Left ventricle myocardium inferior (tissue), 1 donor: ENCODE measurements around the gene MYRF. TPM values are rescaled to one million over a fixed set of nuclear protein-coding genes. Genes with fewer than 3 reads are reported as not detected.

ENCODE experiments used
- DNase-seq: peaks from one replicate; pipeline ENCODE4 v3.0.0-alpha.2; 2020
- H3K27ac ChIP-seq: fragments of 200-600 bp; replicated peaks from 2 replicates; pipeline ENCODE4 v1.8.0; 2021
- H3K27me3 ChIP-seq: fragments of 200-600 bp; 2 replicates; pipeline ENCODE4 v1.8.0; 2021; ENCODE audit warnings: low read depth
- H3K36me3 ChIP-seq: fragments of 200-600 bp; 2 replicates; pipeline ENCODE4 v1.8.0; 2021
- H3K4me1 ChIP-seq: fragments of 200-600 bp; 2 replicates; pipeline ENCODE4 v1.8.0; 2021
- H3K4me3 ChIP-seq: fragments of 200-600 bp; 2 replicates; pipeline ENCODE4 v1.8.0; 2021; ENCODE audit warnings: mild to moderate bottlenecking, moderate library complexity
- H3K9me3 ChIP-seq: fragments of 200-600 bp; replicated peaks from 2 replicates; pipeline ENCODE4 v1.8.0; 2021
- intact Hi-C: fragments of 100-400 bp; cut with micrococcal nuclease; formaldehyde crosslinking; loops from one replicate; pipeline ENCODE4 v1.11.0; 2022
- total RNA-seq: library from RNA; stranded (reverse); fragmentation: NEBNext Ultra II Directional; extraction: Animal tissue kit (Norgen Biotek cat#: 25700); gene quantifications from one replicate; pipeline ENCODE4 v1.2.1, GENCODE V29; 2021
- TF ChIP-seq, protein P1 (sequence below): fragments of 200-600 bp; IDR thresholded peaks from 2 replicates; pipeline ENCODE4 v1.8.0; 2021; ENCODE audit warnings: antibody characterized with exemption, mild to moderate bottlenecking, borderline replicate concordance
- donor health status: DM: no; HTN: yes; CAD: no; lungs with severe emphysema.

Gene MYRF
- total RNA-seq, 1 donor from 2014 or later, result 0.14 TPM

DNA sequence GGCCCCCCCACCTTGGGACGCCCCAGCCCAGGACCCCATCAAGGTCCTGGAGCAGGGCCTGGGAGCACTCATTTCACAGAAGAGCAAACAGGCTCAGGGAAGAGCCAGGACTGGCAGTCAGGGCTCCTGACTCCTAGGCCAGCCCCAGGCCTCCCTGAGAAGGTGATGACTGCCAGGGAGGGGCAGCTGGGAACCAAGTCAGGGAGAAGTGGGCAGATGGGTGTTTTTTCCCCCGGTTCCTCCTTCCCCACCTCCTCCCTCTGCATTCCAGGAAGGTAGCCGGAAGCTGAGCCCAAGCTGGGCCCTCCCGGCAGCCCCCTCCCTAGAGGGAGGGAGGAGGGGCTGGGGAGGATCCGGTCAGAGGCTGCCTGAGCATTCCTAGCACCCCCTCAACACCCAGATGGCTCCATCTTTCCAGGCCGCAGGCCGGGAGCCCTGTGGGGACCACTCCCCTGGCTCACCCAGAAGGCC lies 19.6 kb downstream of the MYRF start:
- TF ChIP-seq, protein P1, sequence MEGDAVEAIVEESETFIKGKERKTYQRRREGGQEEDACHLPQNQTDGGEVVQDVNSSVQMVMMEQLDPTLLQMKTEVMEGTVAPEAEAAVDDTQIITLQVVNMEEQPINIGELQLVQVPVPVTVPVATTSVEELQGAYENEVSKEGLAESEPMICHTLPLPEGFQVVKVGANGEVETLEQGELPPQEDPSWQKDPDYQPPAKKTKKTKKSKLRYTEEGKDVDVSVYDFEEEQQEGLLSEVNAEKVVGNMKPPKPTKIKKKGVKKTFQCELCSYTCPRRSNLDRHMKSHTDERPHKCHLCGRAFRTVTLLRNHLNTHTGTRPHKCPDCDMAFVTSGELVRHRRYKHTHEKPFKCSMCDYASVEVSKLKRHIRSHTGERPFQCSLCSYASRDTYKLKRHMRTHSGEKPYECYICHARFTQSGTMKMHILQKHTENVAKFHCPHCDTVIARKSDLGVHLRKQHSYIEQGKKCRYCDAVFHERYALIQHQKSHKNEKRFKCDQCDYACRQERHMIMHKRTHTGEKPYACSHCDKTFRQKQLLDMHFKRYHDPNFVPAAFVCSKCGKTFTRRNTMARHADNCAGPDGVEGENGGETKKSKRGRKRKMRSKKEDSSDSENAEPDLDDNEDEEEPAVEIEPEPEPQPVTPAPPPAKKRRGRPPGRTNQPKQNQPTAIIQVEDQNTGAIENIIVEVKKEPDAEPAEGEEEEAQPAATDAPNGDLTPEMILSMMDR, result no peak
- Histone ChIP-seq H3K27ac (no peak overlapping the region), H3K4me3 (no peak overlapping the region), H3K27me3 (no peaks in the 10 kb centered on the region), H3K9me3 (no peaks in the 10 kb centered on the region), H3K36me3 (no peaks in the 10 kb centered on the region), H3K4me1 (peaks cover 9% of the 10 kb centered on the region)
- DNase-seq, result no peak
- intact Hi-C loops, result no loop called here

DNA sequence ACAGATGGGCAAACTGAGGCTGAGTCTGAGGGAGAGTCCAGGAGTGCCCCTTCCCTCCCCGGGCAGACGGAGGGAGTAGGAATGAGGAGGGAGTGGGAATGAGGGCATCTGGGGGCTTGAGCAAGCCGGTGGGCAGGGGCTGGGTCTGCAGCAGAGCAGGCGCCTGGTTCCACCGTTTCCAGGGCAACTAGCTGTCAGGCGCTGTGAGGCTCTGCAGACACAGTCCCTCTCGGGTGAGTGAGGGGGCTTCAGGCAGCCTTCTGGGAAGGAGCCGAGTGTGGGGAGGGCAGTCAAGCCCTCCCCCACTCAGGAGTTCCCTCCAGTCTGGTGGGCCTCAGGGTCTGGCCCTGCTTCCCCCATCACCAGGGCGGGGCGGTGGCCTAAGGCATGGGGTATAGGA lies 20.9 kb downstream of the MYRF start:
- Histone ChIP-seq H3K36me3 (no peaks in the 10 kb centered on the region), H3K9me3 (no peaks in the 10 kb centered on the region), H3K4me1 (peaks cover 16% of the 10 kb centered on the region), H3K27me3 (no peaks in the 10 kb centered on the region), H3K4me3 (no peak overlapping the region), H3K27ac (no peak overlapping the region)
- TF ChIP-seq, protein P1, result no peak
- intact Hi-C loops, result no loop called here
- no peak for DNase-seq

DNA sequence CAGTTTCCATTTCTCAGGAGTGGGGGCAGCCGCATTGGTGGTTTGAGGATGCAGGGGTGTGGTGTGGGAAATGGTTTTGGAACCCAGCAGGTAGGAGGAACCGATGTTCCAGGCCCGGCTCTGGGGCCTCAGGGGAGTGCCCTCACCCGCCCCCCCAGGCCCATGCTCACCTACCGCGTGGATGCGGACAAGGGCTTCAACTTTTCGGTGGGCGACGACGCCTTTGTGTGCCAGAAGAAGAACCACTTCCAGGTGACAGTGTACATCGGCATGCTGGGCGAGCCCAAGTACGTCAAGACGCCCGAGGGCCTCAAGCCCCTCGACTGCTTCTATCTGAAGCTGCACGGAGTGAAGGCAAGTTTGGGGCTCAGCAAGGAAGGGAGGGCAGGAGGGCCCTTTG lies 21.4 kb downstream of the MYRF start:
- H3K9me3 ChIP-seq, result no peaks in the 10 kb centered on the region
- DNase-seq, result no peak
- H3K27ac ChIP-seq, result no peak overlapping the region
- H3K4me3 ChIP-seq, result no peak overlapping the region
- intact Hi-C loops, result no loop called here
- peaks cover 16% of the 10 kb centered on the region for H3K4me1 ChIP-seq
- TF ChIP-seq, protein P1, result no peak
- no peaks in the 10 kb centered on the region for H3K27me3 ChIP-seq
- H3K36me3 ChIP-seq, result no peaks in the 10 kb centered on the region

DNA sequence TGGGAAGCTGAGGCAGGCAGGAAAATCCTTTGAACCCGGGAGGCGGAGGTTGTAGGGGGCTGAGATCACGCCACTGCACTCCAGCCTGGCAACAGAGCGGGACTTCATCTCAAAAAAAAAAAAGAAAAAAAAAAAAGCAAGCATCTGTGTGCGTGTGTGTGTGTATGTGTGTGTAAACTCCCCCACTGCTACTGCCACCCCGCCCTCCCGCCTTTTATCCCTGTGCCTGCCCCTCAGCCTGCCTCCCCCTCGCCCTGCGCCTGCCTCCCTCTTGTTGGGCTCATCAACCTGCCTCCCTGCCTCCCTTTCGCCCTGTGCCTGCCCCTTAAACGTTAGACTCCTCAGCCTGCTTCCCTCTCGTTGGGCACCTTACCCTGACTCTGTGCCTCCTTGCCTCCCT lies 22.0 kb downstream of the MYRF start:
- H3K4me1 ChIP-seq, result peaks cover 16% of the 10 kb centered on the region
- TF ChIP-seq, protein P1, result no peak
- intact Hi-C loops, result no loop called here
- H3K4me3 ChIP-seq, result no peak overlapping the region
- H3K9me3 ChIP-seq, result no peaks in the 10 kb centered on the region
- H3K27me3 ChIP-seq, result no peaks in the 10 kb centered on the region
- no peak overlapping the region for H3K27ac ChIP-seq
- no peaks in the 10 kb centered on the region for H3K36me3 ChIP-seq
- no peak for DNase-seq

DNA sequence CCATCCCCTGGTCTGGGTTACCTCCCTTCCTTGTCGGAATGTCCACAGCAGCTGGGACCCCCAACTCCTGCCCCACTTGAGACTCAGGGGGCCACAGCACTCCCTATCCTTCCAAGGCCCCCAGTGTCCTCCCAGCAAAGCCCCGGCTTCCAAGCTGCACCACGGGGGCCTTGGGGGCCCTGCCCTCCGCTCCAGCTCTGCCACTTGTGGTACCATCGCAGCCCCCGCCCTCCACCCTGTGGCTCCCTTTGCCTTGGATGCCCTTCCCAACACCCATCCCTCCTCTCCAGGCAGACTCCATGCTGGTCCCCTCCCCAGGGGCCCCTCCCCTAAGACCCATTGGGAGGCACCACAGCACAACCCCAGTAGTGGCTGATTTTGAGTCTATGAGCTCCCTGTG lies 22.7 kb downstream of the MYRF start:
- no peaks in the 10 kb centered on the region for H3K9me3 ChIP-seq
- no peak overlapping the region for H3K4me3 ChIP-seq
- no peaks in the 10 kb centered on the region for H3K27me3 ChIP-seq
- H3K27ac ChIP-seq, result no peak overlapping the region
- TF ChIP-seq, protein P1, result no peak
- peaks cover 16% of the 10 kb centered on the region for H3K4me1 ChIP-seq
- intact Hi-C loops, result no loop called here
- no peak for DNase-seq
- H3K36me3 ChIP-seq, result no peaks in the 10 kb centered on the region
